GM15510 (cell line): ENCODE measurements around the gene TGFBR3L.

ENCODE experiments used
- POLR2A ChIP-seq: IDR thresholded peaks from 3 replicates; pipeline ENCODE4 v1.6.1; 2011; ENCODE audit warnings: borderline replicate concordance; ENCODE audit not compliant: insufficient read length; ENCODE audit errors: extremely low read depth

Gene TGFBR3L

DNA sequence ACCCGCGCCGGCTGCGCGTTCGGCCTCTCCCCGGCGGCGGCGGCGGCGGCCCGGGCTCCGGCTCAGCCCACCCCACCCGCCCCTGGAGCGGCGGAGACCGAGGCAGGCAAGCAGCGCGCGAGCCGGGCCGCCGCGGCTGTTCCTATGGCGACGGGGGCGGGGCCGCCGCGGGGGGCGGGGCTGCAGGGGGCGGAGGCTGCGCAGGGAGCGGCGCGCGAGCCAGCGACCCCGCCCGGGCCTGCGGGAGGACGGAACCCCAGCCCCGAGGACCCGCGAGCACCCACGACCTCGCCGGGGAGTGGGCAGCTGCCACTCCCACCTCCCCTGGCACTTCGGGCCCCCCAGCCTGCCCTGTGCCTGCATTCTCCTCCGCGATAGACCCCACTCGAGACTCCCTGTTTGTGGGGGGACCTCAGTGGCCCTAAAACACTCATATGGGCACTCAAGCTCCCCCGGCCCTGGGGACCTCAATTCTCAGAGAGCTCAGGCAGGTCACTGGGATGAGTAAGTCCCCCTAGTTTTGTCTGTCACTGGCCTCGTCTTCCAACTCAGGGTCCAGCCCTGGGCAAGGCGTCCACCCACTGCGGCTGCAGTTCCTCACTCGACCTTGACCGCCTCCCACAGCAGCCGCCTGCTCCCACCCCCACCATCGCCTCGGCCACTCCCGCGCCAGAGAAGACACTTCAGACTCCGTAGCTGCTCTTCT lies 11.5 kb downstream of the TGFBR3L start, which contains the start of gene CTXN1:
Gene CTXN1 (minus strand): TSS at position 115 of the 706 bp plus-strand sequence. CDS start 597 bp downstream, outside the sequence.
- no peak for TF ChIP-seq POLR2A

- no peak for TF ChIP-seq POLR2A
These were observed 12.3 kb downstream of the TGFBR3L start for GRCh38 chr19:7926727-7927604.

DNA sequence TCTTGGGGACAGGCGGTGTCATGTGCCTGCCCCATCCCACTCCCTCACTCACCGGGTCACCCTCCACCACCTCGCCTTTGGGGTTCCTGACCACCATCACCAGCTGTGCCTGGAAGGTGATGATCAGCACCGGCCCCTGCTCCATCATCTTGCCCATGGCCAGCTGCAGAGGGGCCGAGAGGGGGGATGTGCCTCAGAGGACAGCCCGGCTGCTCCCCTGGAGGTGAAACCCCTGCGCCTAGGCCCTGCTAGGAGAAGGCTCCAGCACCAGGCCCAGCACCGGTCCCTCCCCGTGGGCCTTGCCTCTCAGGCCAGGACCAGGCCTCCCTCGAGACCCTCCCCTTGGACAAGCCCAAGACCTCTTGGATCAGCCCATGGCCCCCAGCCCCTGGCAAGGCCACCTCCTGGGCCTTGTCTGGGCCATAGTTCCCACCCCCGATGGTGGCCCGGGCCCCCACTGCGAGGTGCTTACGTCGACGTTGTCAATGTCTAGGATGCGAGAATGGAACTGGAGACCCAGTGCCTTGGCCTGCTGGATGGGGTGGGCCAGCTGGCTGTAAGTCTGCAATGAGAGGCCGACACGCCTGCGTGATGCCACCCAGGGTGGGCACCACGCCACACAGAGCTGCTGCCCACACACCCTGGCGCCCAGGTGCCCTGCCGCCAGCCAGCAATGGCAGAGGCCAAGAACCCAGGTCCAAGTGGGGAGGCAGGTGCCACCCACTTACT lies 13.1 kb downstream of the TGFBR3L start:
- no peak for TF ChIP-seq POLR2A

DNA sequence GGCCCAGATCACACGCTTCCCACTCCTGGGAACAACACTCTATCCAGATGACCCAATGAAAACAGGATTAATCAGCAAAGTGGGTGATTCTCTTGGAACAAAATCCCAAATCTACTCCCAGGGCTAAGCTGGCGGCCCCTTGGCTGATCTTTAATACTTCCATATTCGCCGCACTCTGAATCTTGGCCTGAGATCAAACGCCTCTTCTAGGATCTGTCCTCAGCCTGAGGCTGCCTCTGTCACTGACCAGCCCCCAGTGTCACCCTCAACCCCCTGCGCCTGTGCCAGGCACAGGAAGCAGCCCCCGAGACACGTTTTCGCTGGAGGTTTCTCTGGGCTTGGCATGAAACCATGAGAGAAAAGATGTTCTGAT lies 13.7 kb downstream of the TGFBR3L start:
- TF ChIP-seq POLR2A: no peak

- no peak for TF ChIP-seq POLR2A
These were observed 14.4 kb downstream of the TGFBR3L start for GRCh38 chr19:7928741-7929701.

DNA sequence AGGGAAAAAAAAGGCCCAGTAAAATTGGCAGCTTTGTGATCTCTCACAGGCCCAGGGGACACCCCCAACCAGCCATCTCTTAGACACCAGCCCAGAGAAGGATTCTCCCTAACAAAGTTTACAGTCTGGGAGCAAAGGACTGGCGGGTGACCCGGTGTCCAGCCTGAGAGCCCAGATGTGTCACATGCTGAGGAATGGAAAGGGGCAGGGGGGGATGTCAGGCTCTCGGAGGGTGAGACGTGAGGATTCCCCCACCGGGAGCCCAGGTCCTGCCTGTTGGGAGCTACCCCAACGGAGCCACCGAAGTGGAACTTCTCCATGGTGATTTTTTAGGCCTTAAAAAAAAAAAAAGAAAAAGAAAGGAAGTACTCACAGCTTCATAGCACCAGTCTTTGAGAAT lies 16.1 kb downstream of the TGFBR3L start:
- no peak for TF ChIP-seq POLR2A

GRCh38 chr19:7931221-7932061 lies 16.8 kb downstream of the TGFBR3L start:
- TF ChIP-seq POLR2A: no peak

DNA sequence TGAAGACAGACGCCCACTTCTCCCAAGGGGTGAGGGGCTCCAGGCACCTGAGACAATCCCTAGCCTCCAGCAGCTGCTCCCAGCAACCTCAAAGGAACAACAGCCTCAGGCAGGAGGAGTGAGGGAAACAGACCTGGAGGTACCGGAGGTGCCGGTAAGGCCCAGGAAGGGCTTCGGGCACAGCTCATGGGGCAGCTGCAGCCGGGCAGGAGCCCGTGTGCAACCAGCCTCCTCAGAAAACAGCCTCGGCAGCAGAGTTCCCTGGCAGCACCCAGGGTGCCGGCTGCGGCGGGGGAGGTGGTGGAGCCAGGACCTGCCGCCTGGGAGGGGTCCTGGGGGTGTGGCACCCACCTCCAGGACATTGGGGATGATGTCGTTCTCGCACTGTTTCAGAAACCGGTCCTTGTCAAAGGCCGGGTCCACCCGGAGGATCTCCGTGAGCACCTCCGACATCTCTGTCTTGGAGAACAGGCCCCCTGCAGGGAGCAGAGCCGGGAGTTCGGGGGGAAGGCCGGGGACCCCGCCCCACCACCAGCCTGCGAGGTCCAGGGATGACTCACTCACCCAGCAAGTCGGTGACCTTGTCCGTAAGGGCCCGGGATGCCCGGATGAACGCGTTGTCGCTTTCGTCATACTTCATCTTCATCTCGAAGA lies 17.8 kb downstream of the TGFBR3L start:
- TF ChIP-seq POLR2A: no peak

DNA sequence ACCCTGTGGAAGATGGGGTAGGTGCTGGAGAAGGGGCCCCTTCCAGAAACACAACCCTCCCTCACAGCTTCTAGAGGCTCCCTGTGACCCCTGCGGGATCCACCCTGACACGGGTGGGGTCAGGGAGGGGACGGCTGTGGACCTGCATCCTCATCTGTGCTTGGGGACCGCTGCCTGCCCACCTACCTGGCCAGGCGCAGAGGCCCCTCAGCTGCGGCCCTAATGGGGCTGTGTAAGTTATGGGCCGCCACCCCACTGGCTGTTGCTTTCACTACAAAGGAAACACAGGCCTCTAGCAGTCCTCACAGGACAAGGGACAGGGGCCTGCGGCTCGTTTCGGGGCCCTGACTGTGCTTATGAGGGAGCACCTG lies 18.3 kb downstream of the TGFBR3L start:
- no peak for TF ChIP-seq POLR2A

DNA sequence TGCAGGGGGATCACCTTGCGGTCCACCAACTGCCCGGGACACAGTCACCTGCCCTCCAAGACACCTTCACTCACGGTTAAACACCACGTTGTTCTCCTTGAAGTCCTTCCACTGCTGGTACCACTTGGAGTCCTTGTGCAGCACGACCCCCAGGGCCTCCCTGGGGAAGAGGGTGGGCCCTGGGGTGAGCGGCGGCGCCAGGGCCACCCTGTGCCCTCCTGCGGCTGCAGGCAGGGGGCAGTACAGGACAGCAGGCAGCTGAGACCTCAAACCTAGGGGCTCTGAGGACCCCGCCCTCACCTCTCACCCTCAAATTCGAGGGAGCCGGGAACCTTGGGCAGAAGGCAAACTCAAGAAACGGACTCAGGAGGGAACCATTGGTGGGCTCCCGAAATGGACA lies 18.8 kb downstream of the TGFBR3L start:
- no peak for TF ChIP-seq POLR2A

DNA sequence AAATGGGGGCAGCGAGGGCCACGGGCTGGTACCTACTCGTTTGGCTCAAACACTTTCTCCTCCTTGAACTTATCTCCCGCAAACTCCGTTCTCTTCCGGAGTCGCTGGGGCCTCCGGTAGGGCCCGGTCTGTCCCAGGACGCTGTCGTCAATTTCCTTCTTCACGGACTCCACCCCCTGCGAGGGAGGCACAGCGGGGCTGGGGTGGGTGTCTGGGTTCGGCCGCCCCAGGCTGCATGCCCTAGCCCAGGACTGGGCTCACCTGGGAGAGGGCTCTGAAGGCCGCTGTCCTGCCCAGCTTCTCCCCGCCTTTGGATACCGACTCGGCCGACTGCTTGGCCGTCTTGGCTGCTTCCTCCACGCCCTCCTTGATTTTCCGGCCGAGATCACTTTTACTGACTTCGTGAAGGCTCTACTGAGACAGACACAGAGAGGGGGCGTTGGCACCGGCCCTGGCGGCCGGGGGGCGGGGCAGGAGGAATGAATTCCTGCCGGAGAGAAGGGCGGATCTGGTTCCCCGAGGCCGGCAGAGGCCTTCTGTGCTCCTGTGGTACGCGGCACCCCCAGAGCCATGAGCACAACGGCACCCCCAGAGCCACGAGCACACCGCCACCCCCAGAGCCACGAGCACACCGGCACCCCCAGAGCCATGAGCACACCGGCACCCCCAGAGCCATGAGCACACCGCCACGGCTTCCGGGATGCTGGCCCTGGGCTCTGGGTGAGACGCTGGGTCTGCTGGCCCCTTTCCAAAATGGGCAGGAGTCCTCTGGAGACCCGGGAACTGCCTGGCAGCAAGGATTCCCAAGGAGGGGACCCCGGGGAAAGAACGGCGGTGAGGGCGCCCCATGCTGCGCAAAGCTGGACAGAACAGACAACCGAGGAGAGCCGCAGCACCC lies 19.4 kb downstream of the TGFBR3L start:
- TF ChIP-seq POLR2A: no peak

DNA sequence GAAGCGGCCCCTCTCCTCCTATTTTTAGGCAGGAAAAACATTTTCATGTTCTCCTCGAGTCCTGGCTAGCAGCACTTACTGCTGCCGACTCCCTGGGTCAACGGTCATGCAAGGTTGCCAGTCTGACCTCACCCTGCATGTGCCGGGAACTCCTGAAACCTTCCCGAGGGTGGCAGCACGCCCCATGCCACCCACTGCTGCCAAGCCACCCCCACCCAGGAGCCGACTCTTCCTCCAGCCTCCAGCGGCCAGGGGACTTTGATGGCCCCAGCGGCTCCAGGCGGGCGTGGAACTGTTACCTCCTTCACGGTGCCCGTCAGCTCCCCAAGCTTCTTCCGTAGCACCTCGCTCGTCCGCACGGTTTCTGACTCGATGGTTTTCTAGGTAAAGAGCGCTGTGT lies 20.1 kb downstream of the TGFBR3L start:
- no peak for TF ChIP-seq POLR2A

DNA sequence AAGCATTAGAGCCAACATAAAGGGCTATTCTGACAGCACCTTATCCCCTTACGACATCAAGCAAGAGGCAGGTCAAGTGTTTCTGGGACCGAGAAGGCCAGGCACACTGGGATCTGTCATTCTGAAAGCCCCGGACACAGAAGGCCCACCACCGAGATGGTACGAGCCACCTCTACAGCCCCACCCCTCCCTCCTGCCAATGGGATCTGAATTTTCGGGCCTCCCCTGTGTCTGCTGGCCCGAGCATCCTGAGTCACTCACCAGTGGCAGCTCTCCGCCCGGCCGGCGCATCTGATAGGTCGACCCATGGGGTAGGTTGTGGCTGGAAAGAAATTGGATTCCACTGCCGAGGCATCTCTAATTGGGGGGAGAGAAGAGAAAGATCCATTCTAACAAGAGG lies 26.2 kb downstream of the TGFBR3L start:
- TF ChIP-seq POLR2A: no peak
